ENCODE results near the gene DISP3. TPM values are rescaled to one million over a fixed set of nuclear protein-coding genes. Genes with fewer than 3 reads are reported as not detected.

The DISP3 gene
- total and polyA plus RNA-seq, 2 of the 4 experiments (the other 2 are of a cell fraction): 0.05 TPM; not detected in 1

DNA sequence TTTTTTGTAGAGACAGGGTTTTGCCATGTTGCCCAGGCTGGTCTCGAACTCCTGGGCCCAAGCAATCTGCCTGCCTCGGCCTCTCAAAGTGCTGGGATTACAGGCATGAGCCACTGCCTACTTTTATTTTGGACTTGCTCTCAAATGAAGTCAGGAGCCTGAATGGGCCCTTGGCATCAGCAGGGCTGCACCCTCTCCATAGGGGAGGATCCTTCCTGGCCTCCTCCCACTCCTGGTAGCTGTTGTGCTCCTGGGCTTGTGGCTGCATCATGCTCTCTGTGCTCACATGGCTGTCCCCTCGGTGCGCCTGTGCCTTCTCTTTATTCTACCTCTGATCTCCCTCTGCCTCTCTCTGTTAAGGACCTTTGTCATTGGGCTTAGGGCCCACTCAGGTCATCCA is 46.4 kb upstream of the DISP3 start:
- no peak for ATAC-seq (ENCODE audit: low read depth)
- no peak overlapping the region for H4K5ac ChIP-seq (ENCODE audit: low read depth, low read length)
- no peaks in the 10 kb centered on the region for H3K36me3 ChIP-seq (ENCODE audit: control insufficient read depth, insufficient read depth, low read length)
- ChIA-PET CTCF (no interaction called here), POLR2A (ENCODE audit: unreplicated experiment) (no interaction called here)
- no peak for DNase-seq
- intact Hi-C loops (cut with micrococcal nuclease) (no loop called here), in situ Hi-C loops (cut with MboI; ENCODE audit: low sequenced_read_pairs) (no loop called here), dilution Hi-C loops (cut with HindIII; ENCODE audit: low sequenced_read_pairs, unreplicated experiment) (no loop called here)
- no peaks in the 10 kb centered on the region for H4K20me1 ChIP-seq (ENCODE audit: insufficient read depth, low read length)
- no peak overlapping the region for H3K27ac ChIP-seq (ENCODE audit: insufficient read depth, low read length)
- no peaks in the 10 kb centered on the region for H3K79me1 ChIP-seq (ENCODE audit: low read depth in 1 of 2, low read length in 2 of 2)
- no peak overlapping the region for H3K14ac ChIP-seq (replicated peaks; ENCODE audit: low read depth, low read length)
- no peak overlapping the region for H3K56ac ChIP-seq (ENCODE audit: extremely low read depth, insufficient read depth, low read length)
- no peak for TF ChIP-seq MAZ (IDR thresholded peaks at IDR 0.05; ENCODE audit: borderline replicate concordance, low read depth, low read length)
- TF ChIP-seq BHLHE40 (IDR thresholded peaks at IDR 0.05; ENCODE audit: low read depth, low read length): no peak
- no peak for TF ChIP-seq RAD21 (IDR thresholded peaks at IDR 0.05; ENCODE audit: low read length)
- no peak for TF ChIP-seq MXI1 (IDR thresholded peaks at IDR 0.05; ENCODE audit: borderline replicate concordance, low read depth, low read length)
- TF ChIP-seq, protein P1, sequence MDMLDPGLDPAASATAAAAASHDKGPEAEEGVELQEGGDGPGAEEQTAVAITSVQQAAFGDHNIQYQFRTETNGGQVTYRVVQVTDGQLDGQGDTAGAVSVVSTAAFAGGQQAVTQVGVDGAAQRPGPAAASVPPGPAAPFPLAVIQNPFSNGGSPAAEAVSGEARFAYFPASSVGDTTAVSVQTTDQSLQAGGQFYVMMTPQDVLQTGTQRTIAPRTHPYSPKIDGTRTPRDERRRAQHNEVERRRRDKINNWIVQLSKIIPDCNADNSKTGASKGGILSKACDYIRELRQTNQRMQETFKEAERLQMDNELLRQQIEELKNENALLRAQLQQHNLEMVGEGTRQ (IDR thresholded peaks at IDR 0.05; ENCODE audit: low read depth, low read length): no peak
- no peak for TF ChIP-seq SMC3 (IDR thresholded peaks at IDR 0.05; ENCODE audit: low read depth, low read length)
- TF ChIP-seq POLR2A (IDR thresholded peaks at IDR 0.05; ENCODE audit: low read depth, low read length): no peak
- no peak for TF ChIP-seq MAFK (IDR thresholded peaks at IDR 0.05; ENCODE audit: low read depth, low read length)
- TF ChIP-seq, protein P2, sequence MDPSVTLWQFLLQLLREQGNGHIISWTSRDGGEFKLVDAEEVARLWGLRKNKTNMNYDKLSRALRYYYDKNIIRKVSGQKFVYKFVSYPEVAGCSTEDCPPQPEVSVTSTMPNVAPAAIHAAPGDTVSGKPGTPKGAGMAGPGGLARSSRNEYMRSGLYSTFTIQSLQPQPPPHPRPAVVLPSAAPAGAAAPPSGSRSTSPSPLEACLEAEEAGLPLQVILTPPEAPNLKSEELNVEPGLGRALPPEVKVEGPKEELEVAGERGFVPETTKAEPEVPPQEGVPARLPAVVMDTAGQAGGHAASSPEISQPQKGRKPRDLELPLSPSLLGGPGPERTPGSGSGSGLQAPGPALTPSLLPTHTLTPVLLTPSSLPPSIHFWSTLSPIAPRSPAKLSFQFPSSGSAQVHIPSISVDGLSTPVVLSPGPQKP (IDR thresholded peaks at IDR 0.05; ENCODE audit: borderline replicate concordance, low read depth, low read length): no peak
- H4K91ac ChIP-seq (ENCODE audit: insufficient read depth, low read depth, low read length): no peak overlapping the region
- no peak overlapping the region for H2BK120ac ChIP-seq (ENCODE audit: low read depth, low read length)
- H2AK9ac ChIP-seq (replicated peaks; ENCODE audit: low read depth, low read length, poor library complexity): no peak overlapping the region
- H2BK5ac ChIP-seq (ENCODE audit: low read depth, low read length, poor library complexity, severe bottlenecking): no peak overlapping the region
- no peak overlapping the region for H4K8ac ChIP-seq (ENCODE audit: low read depth in 2 of 2, low read length in 2 of 2)
- H2AK5ac ChIP-seq (ENCODE audit: low read depth, low read length): no peak overlapping the region
- H3K4ac ChIP-seq (ENCODE audit: low read depth, low read length): no peak overlapping the region
- no peaks in the 10 kb centered on the region for H3K9me1 ChIP-seq (ENCODE audit: insufficient read depth, low read length)
- no peaks in the 10 kb centered on the region for H3K4me1 ChIP-seq (ENCODE audit: control insufficient read depth, insufficient read depth, low read length)
- no peak overlapping the region for H3K23ac ChIP-seq (ENCODE audit: low read depth, low read length)
- H3K27me3 ChIP-seq (ENCODE audit: control insufficient read depth, insufficient read depth, low read length): peaks cover 2% of the 10 kb centered on the region
- BruUV-seq (replicated peaks): no TSS peak
- no peak overlapping the region for H2AFZ ChIP-seq (replicated peaks; ENCODE audit: low read length, poor library complexity)
- H3K18ac ChIP-seq (ENCODE audit: low read depth, low read length): no peak overlapping the region
- no peaks in the 10 kb centered on the region for H3K9me3 ChIP-seq (ENCODE audit: control insufficient read depth, insufficient read depth, low read length)
- no peak overlapping the region for H3K4me2 ChIP-seq (ENCODE audit: low read depth, low read length)
- H3K9ac ChIP-seq (ENCODE audit: low read depth, low read length): no peak overlapping the region
- no peak overlapping the region for H2BK20ac ChIP-seq (ENCODE audit: low read depth, low read length)
- whole genome bisulfite sequencing, 2 experiments (ENCODE audit: extremely low coverage in 2 of 2, insufficient read length in 1 of 2): 50% methylated on average over 4 of the region's 4 CpGs; no CpG with 5 or more reads in 1 of the 2 experiments
- no peak overlapping the region for H2BK15ac ChIP-seq (ENCODE audit: low read depth, low read length)
- H3K4me3 ChIP-seq (ENCODE audit: insufficient read depth, low read depth, low read length): no peak overlapping the region

Data from IMR-90 (cell line).